WTC11 (cell line): Measurements from ENCODE around the gene IFT122.

Experiments used
- MAX ChIP-seq: sonication (generic); formaldehyde crosslinking; IDR thresholded peaks from 2 replicates; pipeline ENCODE4 v1.8.0; 2022; ENCODE audit warnings: mild to moderate bottlenecking, missing genetic modification reagents
- TF ChIP-seq, protein P1 (sequence below): fragments of 200-600 bp; IDR thresholded peaks from 2 replicates; pipeline ENCODE4 v1.8.0; 2022; ENCODE audit warnings: antibody characterized with exemption

GRCh38 chr3:129442486-129442885, 2.5 kb downstream of the IFT122 start:
- TF ChIP-seq, protein P1, sequence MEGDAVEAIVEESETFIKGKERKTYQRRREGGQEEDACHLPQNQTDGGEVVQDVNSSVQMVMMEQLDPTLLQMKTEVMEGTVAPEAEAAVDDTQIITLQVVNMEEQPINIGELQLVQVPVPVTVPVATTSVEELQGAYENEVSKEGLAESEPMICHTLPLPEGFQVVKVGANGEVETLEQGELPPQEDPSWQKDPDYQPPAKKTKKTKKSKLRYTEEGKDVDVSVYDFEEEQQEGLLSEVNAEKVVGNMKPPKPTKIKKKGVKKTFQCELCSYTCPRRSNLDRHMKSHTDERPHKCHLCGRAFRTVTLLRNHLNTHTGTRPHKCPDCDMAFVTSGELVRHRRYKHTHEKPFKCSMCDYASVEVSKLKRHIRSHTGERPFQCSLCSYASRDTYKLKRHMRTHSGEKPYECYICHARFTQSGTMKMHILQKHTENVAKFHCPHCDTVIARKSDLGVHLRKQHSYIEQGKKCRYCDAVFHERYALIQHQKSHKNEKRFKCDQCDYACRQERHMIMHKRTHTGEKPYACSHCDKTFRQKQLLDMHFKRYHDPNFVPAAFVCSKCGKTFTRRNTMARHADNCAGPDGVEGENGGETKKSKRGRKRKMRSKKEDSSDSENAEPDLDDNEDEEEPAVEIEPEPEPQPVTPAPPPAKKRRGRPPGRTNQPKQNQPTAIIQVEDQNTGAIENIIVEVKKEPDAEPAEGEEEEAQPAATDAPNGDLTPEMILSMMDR, result no peak
- no peak for TF ChIP-seq MAX (CRISPR knock-in tag)
